ENCODE results near the gene HSD17B3.

The HSD17B3 gene

DNA sequence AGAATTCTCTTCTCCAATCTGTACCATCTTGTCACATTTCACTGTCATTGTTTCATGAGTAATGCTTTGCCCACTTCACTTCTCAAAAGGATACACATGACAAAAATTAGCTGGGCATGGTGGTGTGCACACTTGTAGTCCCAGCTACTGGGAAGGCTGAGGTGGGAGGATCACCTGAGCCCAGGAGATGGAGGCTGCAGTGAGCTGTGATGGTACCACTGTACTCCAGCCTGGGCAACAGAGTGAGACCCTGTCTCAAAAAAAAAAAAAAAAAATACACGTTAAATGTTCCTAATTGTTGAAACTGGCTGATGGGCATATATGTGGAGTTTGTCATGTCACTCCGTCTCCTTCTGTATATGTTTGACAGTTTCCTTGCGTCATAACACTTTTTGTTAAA lies 36.3 kb upstream of the HSD17B3 start:
- no CpG with 5 or more reads among the region's 3 CpGs for WGBS, 2 donors (ENCODE audit: extremely low coverage in 2 of 2, insufficient read length in 2 of 2, insufficient replicate concordance in 1 of 2)
- H2AK5ac ChIP-seq (ENCODE audit: low read depth, low read length) = no peak overlapping the region
- no peak overlapping the region for H2BK12ac ChIP-seq (ENCODE audit: low read length)
- H3K4me2 ChIP-seq (ENCODE audit: insufficient read depth, low read length, poor library complexity, severe bottlenecking) = no peak overlapping the region
- H3K79me1 ChIP-seq (ENCODE audit: low read depth, low read length) = no peaks in the 10 kb centered on the region
- H3K27me3 ChIP-seq (ENCODE audit: control insufficient read depth in 3 of 3, insufficient read depth in 3 of 3, low read depth in 1 of 3, low read length in 3 of 3) = no peaks in the 10 kb centered on the region
- no peak overlapping the region for H2AFZ ChIP-seq (ENCODE audit: low read length)
- no peak overlapping the region for H4K91ac ChIP-seq (ENCODE audit: low read depth, low read length, poor library complexity)
- H3K23ac ChIP-seq (ENCODE audit: low read depth, low read length, poor library complexity) = no peak overlapping the region
- no peak overlapping the region for H3K14ac ChIP-seq (ENCODE audit: low read length)
- no peak overlapping the region for H3K27ac ChIP-seq (replicated peaks; ENCODE audit: low read length)
- H3K9ac ChIP-seq (ENCODE audit: low read depth, low read length, poor library complexity) = no peak overlapping the region
- H3K36me3 ChIP-seq (replicated peaks in 1 of 2; ENCODE audit: control insufficient read depth in 2 of 2, insufficient read depth in 2 of 2, low read length in 2 of 2) = peaks cover 0 to 3% of the 10 kb centered on the region in 2 donors
- H3K4me3 ChIP-seq (ENCODE audit: low read length in 2 of 2) = no peak overlapping the region
- no peak for DNase-seq (ENCODE audit: low spot score)
- no peak overlapping the region for H3K18ac ChIP-seq (ENCODE audit: low read length)
- no peak overlapping the region for H2BK120ac ChIP-seq (ENCODE audit: low read depth, low read length)
- peaks cover 0 to 6% of the 10 kb centered on the region in 2 donors for H3K4me1 ChIP-seq (ENCODE audit: control insufficient read depth in 2 of 2, insufficient read depth in 1 of 2, low read depth in 1 of 2, low read length in 2 of 2)
- no peak overlapping the region for H2BK15ac ChIP-seq (ENCODE audit: low read length)
- H3K9me3 ChIP-seq (replicated peaks in 1 of 2; ENCODE audit: control insufficient read depth in 2 of 2, insufficient read depth in 1 of 2, low read depth in 1 of 2, low read length in 2 of 2) = peaks cover 0 to 9% of the 10 kb centered on the region in 2 donors
- no peak overlapping the region for H2BK5ac ChIP-seq (ENCODE audit: low read length)
- no peak overlapping the region for H3K4ac ChIP-seq (ENCODE audit: low read length)
- no peak overlapping the region for H4K8ac ChIP-seq (ENCODE audit: low read depth, low read length)

DNA sequence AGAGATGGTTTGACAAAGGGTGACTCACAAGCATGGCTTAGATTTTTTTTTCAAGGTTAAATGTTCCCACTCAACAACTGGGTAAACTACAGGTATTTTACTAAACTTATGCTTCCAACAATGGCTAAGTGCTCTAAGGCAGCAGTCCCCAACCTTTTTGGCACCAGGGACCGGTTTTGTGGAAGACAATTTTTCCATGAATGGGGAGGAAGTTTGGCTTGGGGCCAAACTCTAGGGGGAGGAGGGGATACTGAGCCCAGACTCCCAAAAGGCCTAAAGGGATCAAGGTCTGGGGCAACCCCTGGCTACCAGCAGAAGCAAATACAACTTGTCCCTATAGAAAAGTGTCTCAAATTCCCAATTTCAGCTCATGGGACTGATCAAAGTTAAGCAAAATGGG lies 32.0 kb upstream of the HSD17B3 start:
- no peak overlapping the region for H4K8ac ChIP-seq (ENCODE audit: low read depth, low read length)
- no CpG with 5 or more reads among the region's 1 CpG for WGBS, 2 donors (ENCODE audit: extremely low coverage in 2 of 2, insufficient read length in 2 of 2, insufficient replicate concordance in 1 of 2)
- no peak overlapping the region for H3K23ac ChIP-seq (ENCODE audit: low read depth, low read length, poor library complexity)
- peaks cover 0 to 2% of the 10 kb centered on the region in 2 donors for H3K4me1 ChIP-seq (ENCODE audit: control insufficient read depth in 2 of 2, insufficient read depth in 1 of 2, low read depth in 1 of 2, low read length in 2 of 2)
- no peak overlapping the region for H3K9ac ChIP-seq (ENCODE audit: low read depth, low read length, poor library complexity)
- H3K9me3 ChIP-seq (replicated peaks in 1 of 2; ENCODE audit: control insufficient read depth in 2 of 2, insufficient read depth in 1 of 2, low read depth in 1 of 2, low read length in 2 of 2) = peaks cover 0 to 6% of the 10 kb centered on the region in 2 donors
- no peak overlapping the region for H3K14ac ChIP-seq (ENCODE audit: low read length)
- no peak overlapping the region for H3K4me2 ChIP-seq (ENCODE audit: insufficient read depth, low read length, poor library complexity, severe bottlenecking)
- no peak for DNase-seq (ENCODE audit: low spot score)
- no peak overlapping the region for H3K4me3 ChIP-seq (ENCODE audit: low read length in 2 of 2)
- no peak overlapping the region for H2AK5ac ChIP-seq (ENCODE audit: low read depth, low read length)
- no peak overlapping the region for H2BK120ac ChIP-seq (ENCODE audit: low read depth, low read length)
- H3K27ac ChIP-seq (replicated peaks; ENCODE audit: low read length) = no peak overlapping the region
- no peak overlapping the region for H2BK12ac ChIP-seq (ENCODE audit: low read length)
- no peaks in the 10 kb centered on the region for H3K27me3 ChIP-seq (ENCODE audit: control insufficient read depth in 3 of 3, insufficient read depth in 3 of 3, low read depth in 1 of 3, low read length in 3 of 3)
- no peak overlapping the region for H4K91ac ChIP-seq (ENCODE audit: low read depth, low read length, poor library complexity)
- H3K36me3 ChIP-seq (replicated peaks in 1 of 2; ENCODE audit: control insufficient read depth in 2 of 2, insufficient read depth in 2 of 2, low read length in 2 of 2) = no peaks in the 10 kb centered on the region
- H3K18ac ChIP-seq (ENCODE audit: low read length) = no peak overlapping the region
- no peak overlapping the region for H2AFZ ChIP-seq (ENCODE audit: low read length)
- no peaks in the 10 kb centered on the region for H3K79me1 ChIP-seq (ENCODE audit: low read depth, low read length)
- no peak overlapping the region for H2BK5ac ChIP-seq (ENCODE audit: low read length)
- H2BK15ac ChIP-seq (ENCODE audit: low read length) = no peak overlapping the region
- no peak overlapping the region for H3K4ac ChIP-seq (ENCODE audit: low read length)

DNA sequence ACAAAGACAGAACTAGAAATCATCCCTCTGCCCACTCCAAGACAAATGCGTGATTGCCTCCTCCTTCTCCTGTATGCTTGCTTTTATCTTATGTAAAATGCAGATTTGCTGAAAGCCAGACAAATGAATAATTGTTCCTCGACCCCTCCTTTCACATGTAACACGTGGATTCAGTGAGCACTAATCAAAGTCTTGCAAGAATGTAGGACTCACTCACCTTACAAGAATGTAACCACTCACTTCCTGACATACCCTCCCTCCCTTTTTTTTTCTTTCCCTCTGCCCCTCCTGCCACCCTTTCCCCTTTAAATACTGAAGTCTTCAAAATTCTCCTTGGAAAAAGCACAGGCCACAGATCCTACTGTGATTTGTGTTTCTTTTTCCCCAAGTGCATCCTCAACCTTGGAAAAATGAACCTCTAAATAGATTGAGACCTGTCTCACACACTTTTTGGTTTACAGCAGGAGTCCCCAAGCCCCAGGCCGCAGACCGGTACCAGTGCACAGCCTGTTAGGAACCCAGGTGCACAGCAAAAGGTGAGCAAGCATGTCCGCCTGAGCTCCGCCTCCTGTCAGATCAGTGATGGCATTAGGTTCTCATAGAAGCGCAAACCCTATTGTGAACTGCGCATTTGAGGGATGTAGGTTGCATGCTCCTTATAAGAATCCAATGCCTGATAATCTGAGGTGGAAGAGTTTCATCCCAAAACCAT lies 29.4 kb upstream of the HSD17B3 start:
- no peak overlapping the region for H3K4me2 ChIP-seq (ENCODE audit: insufficient read depth, low read length, poor library complexity, severe bottlenecking)
- H3K4ac ChIP-seq (ENCODE audit: low read length) = no peak overlapping the region
- H3K9me3 ChIP-seq (replicated peaks in 1 of 2; ENCODE audit: control insufficient read depth in 2 of 2, insufficient read depth in 1 of 2, low read depth in 1 of 2, low read length in 2 of 2) = peaks cover 0 to 5% of the 10 kb centered on the region in 2 donors
- no peak overlapping the region for H3K4me3 ChIP-seq (ENCODE audit: low read length in 2 of 2)
- no peak for DNase-seq (ENCODE audit: low spot score)
- no CpG with 5 or more reads among the region's 9 CpGs for whole genome bisulfite sequencing, 2 donors (ENCODE audit: extremely low coverage in 2 of 2, insufficient read length in 2 of 2, insufficient replicate concordance in 1 of 2)
- H4K91ac ChIP-seq (ENCODE audit: low read depth, low read length, poor library complexity) = no peak overlapping the region
- H3K4me1 ChIP-seq (ENCODE audit: control insufficient read depth in 2 of 2, insufficient read depth in 1 of 2, low read depth in 1 of 2, low read length in 2 of 2) = peaks cover 0 to 2% of the 10 kb centered on the region in 2 donors
- H2AFZ ChIP-seq (ENCODE audit: low read length) = no peak overlapping the region
- H3K27me3 ChIP-seq (ENCODE audit: control insufficient read depth in 3 of 3, insufficient read depth in 3 of 3, low read depth in 1 of 3, low read length in 3 of 3) = no peaks in the 10 kb centered on the region
- H3K36me3 ChIP-seq (replicated peaks in 1 of 2; ENCODE audit: control insufficient read depth in 2 of 2, insufficient read depth in 2 of 2, low read length in 2 of 2) = no peaks in the 10 kb centered on the region
- H4K8ac ChIP-seq (ENCODE audit: low read depth, low read length) = no peak overlapping the region
- no peak overlapping the region for H3K14ac ChIP-seq (ENCODE audit: low read length)
- no peak overlapping the region for H3K9ac ChIP-seq (ENCODE audit: low read depth, low read length, poor library complexity)
- H2BK15ac ChIP-seq (ENCODE audit: low read length) = no peak overlapping the region
- H3K79me1 ChIP-seq (ENCODE audit: low read depth, low read length) = no peaks in the 10 kb centered on the region
- H2BK120ac ChIP-seq (ENCODE audit: low read depth, low read length) = no peak overlapping the region
- no peak overlapping the region for H3K27ac ChIP-seq (replicated peaks; ENCODE audit: low read length)
- no peak overlapping the region for H3K18ac ChIP-seq (ENCODE audit: low read length)
- H2BK5ac ChIP-seq (ENCODE audit: low read length) = no peak overlapping the region
- no peak overlapping the region for H3K23ac ChIP-seq (ENCODE audit: low read depth, low read length, poor library complexity)
- no peak overlapping the region for H2AK5ac ChIP-seq (ENCODE audit: low read depth, low read length)
- no peak overlapping the region for H2BK12ac ChIP-seq (ENCODE audit: low read length)

GRCh38 chr9:96327694-96328352 lies 25.8 kb upstream of the HSD17B3 start:
- Histone ChIP-seq H2BK15ac (ENCODE audit: low read length) (no peak overlapping the region), H3K79me1 (ENCODE audit: low read depth, low read length) (no peaks in the 10 kb centered on the region), H3K4ac (ENCODE audit: low read length) (no peak overlapping the region), H3K27ac (replicated peaks; ENCODE audit: low read length) (no peak overlapping the region), H2BK5ac (ENCODE audit: low read length) (no peak overlapping the region), H3K9me3 (replicated peaks in 1 of 2; ENCODE audit: control insufficient read depth in 2 of 2, insufficient read depth in 1 of 2, low read depth in 1 of 2, low read length in 2 of 2) (no peaks in the 10 kb centered on the region), H3K4me3 (ENCODE audit: low read length in 2 of 2) (no peak overlapping the region), H3K23ac (ENCODE audit: low read depth, low read length, poor library complexity) (no peak overlapping the region), H3K27me3 (ENCODE audit: control insufficient read depth in 3 of 3, insufficient read depth in 3 of 3, low read depth in 1 of 3, low read length in 3 of 3) (no peaks in the 10 kb centered on the region), H2BK12ac (ENCODE audit: low read length) (no peak overlapping the region), H4K8ac (ENCODE audit: low read depth, low read length) (no peak overlapping the region), H3K4me1 (ENCODE audit: control insufficient read depth in 2 of 2, insufficient read depth in 1 of 2, low read depth in 1 of 2, low read length in 2 of 2) (peaks cover 0 to 2% of the 10 kb centered on the region in 2 donors), H4K91ac (ENCODE audit: low read depth, low read length, poor library complexity) (no peak overlapping the region), H3K4me2 (ENCODE audit: insufficient read depth, low read length, poor library complexity, severe bottlenecking) (no peak overlapping the region), H2AFZ (ENCODE audit: low read length) (no peak overlapping the region), H2AK5ac (ENCODE audit: low read depth, low read length) (no peak overlapping the region), H2BK120ac (ENCODE audit: low read depth, low read length) (no peak overlapping the region), H3K36me3 (replicated peaks in 1 of 2; ENCODE audit: control insufficient read depth in 2 of 2, insufficient read depth in 2 of 2, low read length in 2 of 2) (no peaks in the 10 kb centered on the region), H3K18ac (ENCODE audit: low read length) (no peak overlapping the region), H3K9ac (ENCODE audit: low read depth, low read length, poor library complexity) (no peak overlapping the region), H3K14ac (ENCODE audit: low read length) (no peak overlapping the region)
- peak; percentile 38 for DNase-seq (ENCODE audit: low spot score)
- WGBS, 2 donors (ENCODE audit: extremely low coverage in 2 of 2, insufficient read length in 2 of 2, insufficient replicate concordance in 1 of 2) = no CpG with 5 or more reads among the region's 1 CpG

Measured in neuronal stem cell (in vitro differentiated cells).